Karpas-422 (cell line): Measurements from ENCODE around the gene RAB30. TPM values are rescaled to one million over a fixed set of nuclear protein-coding genes. Genes with fewer than 3 reads are reported as not detected.

Experiments
- DNase-seq: peaks from one replicate; pipeline ENCODE4 v3.0.0-alpha.2; 2015
- H2AFZ ChIP-seq: fragments of 200-600 bp; sonication (generic); 2 replicates; pipeline ENCODE4 v1.6.1; 2014; ENCODE audit warnings: antibody characterized with exemption, low read length, mixed read lengths
- H3K27ac ChIP-seq: fragments of 200-600 bp; sonication (generic); 2 replicates; pipeline ENCODE4 v1.5.1; 2014; ENCODE audit warnings: mild to moderate bottlenecking, low read length, moderate library complexity
- H3K27me3 ChIP-seq: fragments of 200-600 bp; sonication (generic); 2 replicates; pipeline ENCODE4 v1.6.1; 2014; ENCODE audit warnings: low read length, mixed read lengths
- H3K36me3 ChIP-seq: fragments of 200-600 bp; sonication (generic); 2 replicates; pipeline ENCODE4 v1.6.1; 2014; ENCODE audit warnings: low read length, mixed read lengths; ENCODE audit not compliant: insufficient read depth
- H3K4me1 ChIP-seq: fragments of 200-600 bp; sonication (generic); 2 replicates; pipeline ENCODE4 v1.6.1; 2014; ENCODE audit warnings: mild to moderate bottlenecking, low read length, mixed read lengths
- H3K4me2 ChIP-seq: fragments of 200-600 bp; sonication (generic); 2 replicates; pipeline ENCODE4 v1.6.1; 2014; ENCODE audit warnings: low read length, low read depth, mild to moderate bottlenecking; ENCODE audit not compliant: poor library complexity, severe bottlenecking
- H3K4me3 ChIP-seq: fragments of 200-600 bp; sonication (generic); 2 replicates; pipeline ENCODE4 v1.5.1; 2014; ENCODE audit warnings: mild to moderate bottlenecking, antibody characterized with exemption, low read length, mixed read lengths
- H3K79me2 ChIP-seq: fragments of 200-600 bp; sonication (generic); 2 replicates; pipeline ENCODE4 v1.6.1; 2014; ENCODE audit warnings: mild to moderate bottlenecking, low read length, mixed read lengths
- H3K9ac ChIP-seq: fragments of 200-600 bp; sonication (generic); 2 replicates; pipeline ENCODE4 v1.6.0; 2014; ENCODE audit warnings: low read length
- H3K9me2 ChIP-seq: fragments of 200-600 bp; sonication (generic), shearing (Covaris generic); replicated peaks from 2 replicates; pipeline ENCODE4 v1.6.0; 2014; ENCODE audit warnings: mild to moderate bottlenecking, low read length, moderate library complexity; ENCODE audit not compliant: insufficient read depth
- H3K9me3 ChIP-seq: fragments of 300-700, 200-600 bp; sonication (generic); 2 replicates; pipeline ENCODE4 v1.6.1; 2014; ENCODE audit warnings: low read length, mixed read lengths
- H4K20me1 ChIP-seq: fragments of 200-600 bp; sonication (generic); 2 replicates; pipeline ENCODE4 v1.6.1; 2014; ENCODE audit warnings: mild to moderate bottlenecking, antibody characterized with exemption, low read length, low read depth; ENCODE audit not compliant: insufficient read depth
- total RNA-seq: library from RNA; depleted of rRNA; stranded (reverse); fragments of >200 nt; shearing (Covaris generic); gene quantifications from 2 replicates; pipeline ENCODE4 v1.2.3, GENCODE V29; 2014; ENCODE audit warnings: low replicate concordance

The RAB30 gene
- total RNA-seq, 1 experiment from 2014 or later, result 66.5 TPM

DNA sequence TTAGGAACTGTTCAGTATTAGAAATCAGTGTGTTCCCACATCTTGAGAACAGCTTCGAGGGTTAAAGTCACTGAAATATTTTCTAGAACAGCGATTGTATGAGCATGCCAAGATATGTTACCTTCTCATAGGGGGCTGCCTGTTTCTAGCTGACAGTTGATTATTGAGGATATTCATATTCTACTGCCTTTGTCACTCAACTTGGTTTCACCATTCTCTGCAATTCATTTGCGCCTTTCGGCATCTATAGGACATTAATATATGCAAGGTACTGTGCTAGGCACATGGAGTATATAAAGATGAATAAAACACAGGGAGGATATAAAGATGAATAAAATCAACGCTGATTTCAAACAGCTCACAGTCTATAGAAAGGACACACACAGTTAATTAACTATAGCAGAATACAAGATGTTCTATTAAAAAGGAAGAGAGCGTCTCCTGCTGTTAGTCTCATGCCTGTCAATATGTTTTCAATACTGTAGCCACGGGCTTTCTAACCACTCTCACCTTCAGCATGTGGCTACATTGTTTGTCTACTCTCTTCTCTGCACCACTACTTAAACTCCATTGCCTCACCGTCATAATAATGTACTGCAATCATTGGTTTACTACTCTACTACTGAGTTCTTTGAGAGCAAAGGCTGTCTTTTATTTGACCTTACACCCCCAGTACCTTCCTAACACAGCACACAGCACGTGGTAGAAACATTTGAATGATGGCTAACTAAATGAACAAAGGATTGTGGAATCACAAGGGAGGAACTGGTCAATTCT is 81.9 kb downstream of the RAB30 start:
- Histone ChIP-seq H3K9ac (no peak overlapping the region), H3K9me3 (no peaks in the 10 kb centered on the region), H3K9me2 (no peaks in the 10 kb centered on the region), H3K4me3 (no peak overlapping the region), H2AFZ (no peak overlapping the region), H3K27me3 (no peaks in the 10 kb centered on the region), H3K4me1 (peaks cover 43% of the 10 kb centered on the region), H3K4me2 (no peak overlapping the region), H3K79me2 (peaks cover 81% of the 10 kb centered on the region), H3K27ac (peak overlapping the region; percentile 52), H3K36me3 (peaks cover 79% of the 10 kb centered on the region), H4K20me1 (no peaks in the 10 kb centered on the region)
- DNase-seq, result no peak

DNA sequence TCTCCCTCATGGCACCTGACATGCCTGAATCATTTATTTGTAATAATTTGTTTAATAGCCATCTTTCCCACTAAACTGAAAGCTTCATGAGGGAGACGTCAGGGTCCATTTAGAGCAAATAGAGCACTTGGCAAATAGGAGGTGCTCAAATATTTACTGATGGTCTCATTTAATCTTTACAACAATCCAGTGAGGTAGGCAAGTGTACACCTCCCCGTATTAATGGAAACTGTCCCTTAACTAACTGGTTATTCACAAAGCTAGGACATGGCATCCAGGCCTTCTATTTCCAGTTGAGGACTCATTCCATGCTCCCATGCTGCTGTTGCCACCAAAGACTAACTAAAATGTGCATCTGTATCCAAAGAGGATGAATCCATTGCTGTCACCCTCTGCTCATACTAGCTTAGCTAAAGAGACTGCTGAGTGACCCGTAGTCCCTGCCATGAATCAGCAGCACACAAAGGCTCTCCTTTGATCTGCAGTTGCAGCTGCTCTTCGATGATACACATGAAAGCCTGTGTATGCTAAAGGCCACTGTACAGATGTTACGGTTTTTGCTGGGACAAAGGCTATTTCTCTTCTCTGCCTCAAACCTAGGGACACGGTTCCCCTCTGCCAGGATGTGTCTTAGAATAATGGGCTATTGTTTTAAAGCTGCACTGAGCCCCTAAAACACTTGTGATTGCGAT is 82.6 kb downstream of the RAB30 start:
- H3K9me3 ChIP-seq, result no peaks in the 10 kb centered on the region
- no peak overlapping the region for H3K4me2 ChIP-seq
- H3K27ac ChIP-seq, result peak overlapping the region; percentile 52
- H3K79me2 ChIP-seq, result peaks cover 79% of the 10 kb centered on the region
- H3K9ac ChIP-seq, result no peak overlapping the region
- no peaks in the 10 kb centered on the region for H3K9me2 ChIP-seq
- H3K4me1 ChIP-seq, result peaks cover 35% of the 10 kb centered on the region
- no peak overlapping the region for H3K4me3 ChIP-seq
- no peaks in the 10 kb centered on the region for H4K20me1 ChIP-seq
- H3K27me3 ChIP-seq, result no peaks in the 10 kb centered on the region
- peaks cover 80% of the 10 kb centered on the region for H3K36me3 ChIP-seq
- DNase-seq, result no peak
- no peak overlapping the region for H2AFZ ChIP-seq

- Histone ChIP-seq H3K4me2 (no peak overlapping the region), H3K4me3 (no peak overlapping the region), H3K36me3 (peaks cover 77% of the 10 kb centered on the region), H3K9ac (no peak overlapping the region), H3K27me3 (no peaks in the 10 kb centered on the region), H3K27ac (no peak overlapping the region; the same call in 1 of the 2 replicates), H3K9me2 (no peaks in the 10 kb centered on the region), H3K79me2 (peaks cover 69% of the 10 kb centered on the region), H3K4me1 (peaks cover 25% of the 10 kb centered on the region), H2AFZ (no peak overlapping the region), H4K20me1 (no peaks in the 10 kb centered on the region), H3K9me3 (no peaks in the 10 kb centered on the region)
- DNase-seq, result no peak
Measured at GRCh38 chr11:82987997-82988396, 83.7 kb downstream of the RAB30 start.

- H3K9me2 ChIP-seq, result no peaks in the 10 kb centered on the region
Measured at GRCh38 chr11:82986446-82986845, 85.3 kb downstream of the RAB30 start.

GRCh38 chr11:82981852-82982251 is 89.8 kb downstream of the RAB30 start:
- no peaks in the 10 kb centered on the region for H3K27me3 ChIP-seq
- no peak overlapping the region for H2AFZ ChIP-seq
- no peaks in the 10 kb centered on the region for H3K9me3 ChIP-seq
- no peak for DNase-seq
- H3K79me2 ChIP-seq, result peaks cover 45% of the 10 kb centered on the region
- peaks cover 29% of the 10 kb centered on the region for H3K4me1 ChIP-seq
- H3K9me2 ChIP-seq, result no peaks in the 10 kb centered on the region
- no peak overlapping the region for H3K9ac ChIP-seq
- H3K27ac ChIP-seq, result no peak overlapping the region
- no peak overlapping the region for H3K4me2 ChIP-seq
- H4K20me1 ChIP-seq, result no peaks in the 10 kb centered on the region
- no peak overlapping the region for H3K4me3 ChIP-seq
- H3K36me3 ChIP-seq, result peaks cover 84% of the 10 kb centered on the region

More at GRCh38 chr11:82986446-82986845, 85.3 kb downstream of the RAB30 start:
- Histone ChIP-seq H3K27me3 (no peaks in the 10 kb centered on the region), H2AFZ (no peak overlapping the region), H3K79me2 (peaks cover 58% of the 10 kb centered on the region), H3K4me1 (peaks cover 12% of the 10 kb centered on the region), H3K4me3 (no peak overlapping the region), H3K36me3 (peaks cover 77% of the 10 kb centered on the region), H3K9me3 (no peaks in the 10 kb centered on the region), H4K20me1 (no peaks in the 10 kb centered on the region), H3K4me2 (no peak overlapping the region), H3K9ac (no peak overlapping the region), H3K27ac (no peak overlapping the region)
- DNase-seq, result no peak

DNA sequence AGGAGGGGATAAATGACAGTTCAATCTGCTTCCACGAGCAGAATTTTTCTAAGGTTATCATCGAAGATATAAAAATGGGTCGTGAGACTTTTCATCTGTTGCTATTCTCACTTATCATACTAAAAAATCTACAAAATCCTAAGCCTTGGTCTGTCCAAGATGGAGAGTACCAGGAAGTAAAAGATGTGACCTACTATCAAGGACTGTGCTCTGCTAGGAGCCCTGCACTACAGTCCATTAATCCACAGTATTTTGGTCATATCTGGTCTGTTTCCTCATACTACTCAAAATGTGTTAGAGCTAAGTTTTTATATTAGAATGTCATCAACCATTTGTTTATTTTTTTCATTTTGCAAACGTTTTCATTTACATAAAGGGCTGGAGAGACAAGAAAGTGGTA is 90.8 kb downstream of the RAB30 start:
- no peak overlapping the region for H3K4me3 ChIP-seq
- no peaks in the 10 kb centered on the region for H3K9me3 ChIP-seq
- no peak for DNase-seq
- no peaks in the 10 kb centered on the region for H4K20me1 ChIP-seq
- peaks cover 37% of the 10 kb centered on the region for H3K79me2 ChIP-seq
- H3K9ac ChIP-seq, result no peak overlapping the region
- no peak overlapping the region for H3K4me2 ChIP-seq
- H3K9me2 ChIP-seq, result no peaks in the 10 kb centered on the region
- no peaks in the 10 kb centered on the region for H3K27me3 ChIP-seq
- peaks cover 31% of the 10 kb centered on the region for H3K4me1 ChIP-seq
- H3K27ac ChIP-seq, result no peak overlapping the region
- H2AFZ ChIP-seq, result no peak overlapping the region
- peaks cover 75% of the 10 kb centered on the region for H3K36me3 ChIP-seq

DNA sequence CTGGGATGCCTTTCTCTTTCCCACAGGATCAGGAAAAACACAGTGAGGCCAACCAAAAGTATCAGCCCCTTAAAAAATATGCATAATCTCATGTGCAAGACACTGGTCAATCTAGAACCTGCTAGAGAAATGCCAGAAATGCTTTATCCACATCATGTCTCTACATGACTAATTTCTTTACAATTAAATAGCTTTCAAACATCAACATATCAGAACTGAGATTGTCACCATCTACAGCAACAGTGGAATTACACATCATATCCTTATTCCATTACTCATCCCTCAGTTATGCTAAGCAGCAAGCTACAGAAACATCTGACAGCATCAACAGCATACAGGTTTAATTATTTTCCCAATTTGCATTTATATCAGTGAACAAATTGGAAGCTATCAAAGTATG is 91.4 kb downstream of the RAB30 start:
- Histone ChIP-seq H2AFZ (no peak overlapping the region), H3K27me3 (no peaks in the 10 kb centered on the region), H3K9me3 (no peaks in the 10 kb centered on the region), H3K4me1 (peaks cover 31% of the 10 kb centered on the region), H3K9ac (no peak overlapping the region), H4K20me1 (no peaks in the 10 kb centered on the region), H3K27ac (peak overlapping the region; percentile 46), H3K36me3 (peaks cover 68% of the 10 kb centered on the region), H3K79me2 (peaks cover 33% of the 10 kb centered on the region), H3K4me2 (no peak overlapping the region), H3K9me2 (no peaks in the 10 kb centered on the region), H3K4me3 (no peak overlapping the region)
- no peak for DNase-seq

GRCh38 chr11:82979824-82980223 is 91.9 kb downstream of the RAB30 start:
- Histone ChIP-seq H3K9me3 (no peaks in the 10 kb centered on the region), H4K20me1 (no peaks in the 10 kb centered on the region), H3K9me2 (no peaks in the 10 kb centered on the region), H2AFZ (no peak overlapping the region), H3K79me2 (peaks cover 33% of the 10 kb centered on the region), H3K4me2 (no peak overlapping the region), H3K27ac (peak overlapping the region; percentile 46), H3K36me3 (peaks cover 66% of the 10 kb centered on the region), H3K27me3 (no peaks in the 10 kb centered on the region), H3K9ac (no peak overlapping the region), H3K4me3 (no peak overlapping the region), H3K4me1 (peaks cover 31% of the 10 kb centered on the region)
- no peak for DNase-seq
